Hepatocyte (in vitro differentiated cells): Measurements from ENCODE around the gene SLC16A5.
"Not testable (repeated sequence)": the region's sequence is repeated elsewhere in the genome, so short reads cannot be mapped to it uniquely, and the experiment has no call there.

Experiments
- EZH2 ChIP-seq: fragments of 200-600 bp; sonication (generic); IDR thresholded peaks from 2 replicates; pipeline ENCODE4 v1.6.1; 2016; ENCODE audit warnings: antibody characterized with exemption, mild to moderate bottlenecking, borderline replicate concordance
- EZH2phosphoT487 ChIP-seq: fragments of 200-600 bp; sonication (generic); IDR thresholded peaks from one replicate; pipeline ENCODE4 v1.6.1; 2018; ENCODE audit warnings: antibody characterized with exemption, mild to moderate bottlenecking, low read depth, moderate library complexity; ENCODE audit not compliant: unreplicated experiment, severe bottlenecking
- TF ChIP-seq, protein P1 (sequence below): fragments of 200-600 bp; sonication (generic); IDR thresholded peaks from 2 replicates; pipeline ENCODE4 v1.5.1; 2016; ENCODE audit warnings: antibody characterized with exemption, mild to moderate bottlenecking; ENCODE audit not compliant: poor library complexity

DNA sequence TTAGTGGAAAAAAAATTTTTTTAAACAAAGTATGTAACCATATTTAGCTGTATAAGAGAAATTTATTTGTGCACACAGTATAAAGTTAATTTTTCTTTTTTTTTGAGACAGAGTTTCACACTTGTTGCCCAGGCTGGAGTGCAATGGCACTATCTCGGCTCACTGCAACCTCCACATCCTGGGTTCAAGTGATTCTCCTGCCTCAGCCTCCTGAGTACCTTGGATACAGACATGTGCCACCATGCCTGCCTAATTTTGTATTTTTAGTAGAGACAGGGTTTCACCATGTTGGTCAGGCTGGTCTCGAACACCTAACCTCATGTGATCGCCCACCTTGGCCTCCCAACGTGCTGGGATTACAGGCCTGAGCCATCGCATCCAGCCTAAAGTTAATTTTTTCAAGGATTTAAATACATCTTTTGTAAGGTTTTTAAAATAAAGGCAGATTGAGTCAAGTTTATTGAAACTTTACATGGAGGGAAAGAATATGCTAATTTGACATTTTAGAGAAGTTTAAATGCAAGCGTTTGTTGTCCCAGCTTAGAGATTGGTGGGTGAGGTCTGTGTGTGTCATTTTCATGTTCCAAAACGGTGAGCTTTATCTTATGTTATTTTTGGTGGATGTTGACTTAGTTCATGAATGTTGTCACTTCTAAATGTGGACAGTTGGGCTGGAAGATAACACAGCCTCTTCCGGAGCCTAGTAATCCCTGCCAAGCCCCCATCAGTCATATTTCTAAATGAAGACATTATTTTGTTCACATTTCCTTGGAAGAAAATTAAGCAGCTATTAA lies 16.1 kb upstream of the SLC16A5 start:
- TF ChIP-seq EZH2, EZH2phosphoT487: not testable (repeated sequence)
- TF ChIP-seq, protein P1, sequence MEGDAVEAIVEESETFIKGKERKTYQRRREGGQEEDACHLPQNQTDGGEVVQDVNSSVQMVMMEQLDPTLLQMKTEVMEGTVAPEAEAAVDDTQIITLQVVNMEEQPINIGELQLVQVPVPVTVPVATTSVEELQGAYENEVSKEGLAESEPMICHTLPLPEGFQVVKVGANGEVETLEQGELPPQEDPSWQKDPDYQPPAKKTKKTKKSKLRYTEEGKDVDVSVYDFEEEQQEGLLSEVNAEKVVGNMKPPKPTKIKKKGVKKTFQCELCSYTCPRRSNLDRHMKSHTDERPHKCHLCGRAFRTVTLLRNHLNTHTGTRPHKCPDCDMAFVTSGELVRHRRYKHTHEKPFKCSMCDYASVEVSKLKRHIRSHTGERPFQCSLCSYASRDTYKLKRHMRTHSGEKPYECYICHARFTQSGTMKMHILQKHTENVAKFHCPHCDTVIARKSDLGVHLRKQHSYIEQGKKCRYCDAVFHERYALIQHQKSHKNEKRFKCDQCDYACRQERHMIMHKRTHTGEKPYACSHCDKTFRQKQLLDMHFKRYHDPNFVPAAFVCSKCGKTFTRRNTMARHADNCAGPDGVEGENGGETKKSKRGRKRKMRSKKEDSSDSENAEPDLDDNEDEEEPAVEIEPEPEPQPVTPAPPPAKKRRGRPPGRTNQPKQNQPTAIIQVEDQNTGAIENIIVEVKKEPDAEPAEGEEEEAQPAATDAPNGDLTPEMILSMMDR, result not testable (repeated sequence)
